Neural cell (in vitro differentiated cells): ENCODE measurements around the gene TAOK1. TPM values are rescaled to one million over a fixed set of nuclear protein-coding genes. Genes with fewer than 3 reads are reported as not detected.

Source experiments
- H2AFZ ChIP-seq: fragments of 200-600, 300-800 bp; sonication (generic), shearing (Covaris generic); 2 replicates; pipeline ENCODE4 v1.6.0; 2014; ENCODE audit warnings: low read depth, mild to moderate bottlenecking, antibody characterized with exemption, low read length, moderate library complexity
- H3F3A ChIP-seq: fragments of 200-600 bp; shearing (Covaris generic); 2 replicates; pipeline ENCODE4 v1.6.1; 2016; ENCODE audit warnings: mild to moderate bottlenecking, moderate library complexity, mixed read lengths, antibody characterized with exemption, low read length; ENCODE audit not compliant: insufficient read depth, poor library complexity, severe bottlenecking
- H3K27ac ChIP-seq: fragments of 200-600, 300-800 bp; sonication (generic), shearing (Covaris generic); 2 replicates; pipeline ENCODE4 v1.5.1; 2014; ENCODE audit warnings: mild to moderate bottlenecking, low read length, moderate library complexity
- H3K27me3 ChIP-seq: fragments of 300-800, 200-600 bp; sonication (generic), shearing (Covaris generic); 2 replicates; pipeline ENCODE4 v1.6.0; 2014; ENCODE audit warnings: mild to moderate bottlenecking, low read depth, low read length, moderate library complexity; ENCODE audit not compliant: insufficient read depth
- H3K36me3 ChIP-seq: fragments of 300-800, 200-600 bp; sonication (generic), shearing (Covaris generic); 2 replicates; pipeline ENCODE4 v1.5.1; 2014; ENCODE audit warnings: mild to moderate bottlenecking, antibody characterized with exemption, low read length, moderate library complexity; ENCODE audit not compliant: insufficient read depth
- H3K4me2 ChIP-seq: fragments of 300-800, 200-600 bp; sonication (generic), shearing (Covaris generic); 2 replicates; pipeline ENCODE4 v1.6.0; 2014; ENCODE audit warnings: mild to moderate bottlenecking, low read length
- H3K4me3 ChIP-seq: fragments of 300-800, 200-600 bp; sonication (generic), shearing (Covaris generic); 2 replicates; pipeline ENCODE4 v1.5.1; 2014; ENCODE audit warnings: mild to moderate bottlenecking, low read length, moderate library complexity
- H3K79me2 ChIP-seq: fragments of 200-600 bp; shearing (Covaris generic); replicated peaks from 2 replicates; pipeline ENCODE4 v1.6.0; 2014; ENCODE audit warnings: mild to moderate bottlenecking, low read length, moderate library complexity; ENCODE audit not compliant: insufficient read depth
- H3K9ac ChIP-seq: fragments of 300-800, 200-600 bp; sonication (generic), shearing (Covaris generic); 2 replicates; pipeline ENCODE4 v1.6.1; 2016; ENCODE audit warnings: mild to moderate bottlenecking, low read length, mixed read lengths
- H3K9me2 ChIP-seq: fragments of 200-600 bp; shearing (Covaris generic); 2 replicates; pipeline ENCODE4 v1.6.1; 2016; ENCODE audit warnings: mild to moderate bottlenecking, low read length, mixed read lengths; ENCODE audit not compliant: insufficient read depth
- H3K9me3 ChIP-seq: fragments of 200-600, 300-800 bp; sonication (generic), shearing (Covaris generic); 2 replicates; pipeline ENCODE4 v1.6.1; 2016; ENCODE audit warnings: mild to moderate bottlenecking, mixed run types, low read length, moderate library complexity, mixed read lengths
- H4K20me1 ChIP-seq: fragments of 200-600 bp; shearing (Covaris generic); 2 replicates; pipeline ENCODE4 v1.6.1; 2016; ENCODE audit warnings: mild to moderate bottlenecking, mixed run types; ENCODE audit not compliant: insufficient read depth
- CTCF ChIP-seq: fragments of 450-650 bp; IDR thresholded peaks from 2 replicates; pipeline ENCODE4 v1.5.1; 2014; ENCODE audit warnings: antibody characterized with exemption, mild to moderate bottlenecking, moderate library complexity; ENCODE audit not compliant: poor library complexity, severe bottlenecking
- EP300 ChIP-seq: fragments of 450-650 bp; conservative IDR thresholded peaks from 2 replicates; pipeline ENCODE4 v1.6.1; 2014; ENCODE audit warnings: antibody characterized with exemption, mild to moderate bottlenecking, moderate library complexity; ENCODE audit not compliant: poor library complexity, severe bottlenecking
- EZH2 ChIP-seq: fragments of 200-600, 300-800 bp; shearing (Covaris generic), sonication (generic); IDR thresholded peaks from 2 replicates; pipeline ENCODE4 v1.6.1; 2014; ENCODE audit warnings: antibody characterized with exemption, low read length, borderline replicate concordance, mild to moderate bottlenecking; ENCODE audit not compliant: insufficient read depth, poor library complexity, severe bottlenecking
- MXI1 ChIP-seq: fragments of 450-650 bp; conservative IDR thresholded peaks from 2 replicates; pipeline ENCODE4 v1.6.1; 2014; ENCODE audit warnings: antibody characterized with exemption, mild to moderate bottlenecking; ENCODE audit not compliant: poor library complexity, severe bottlenecking
- POLR2AphosphoS5 ChIP-seq: IDR thresholded peaks from 2 replicates; pipeline ENCODE4 v1.6.1; 2012
- RAD21 ChIP-seq: fragments of 450-650 bp; conservative IDR thresholded peaks from 2 replicates; pipeline ENCODE4 v1.6.1; 2014; ENCODE audit warnings: antibody characterized with exemption, mild to moderate bottlenecking, moderate library complexity
- REST ChIP-seq: IDR thresholded peaks from 2 replicates; pipeline ENCODE4 v1.6.1; 2012; ENCODE audit warnings: borderline replicate concordance
- SMC3 ChIP-seq: fragments of 450-650 bp; conservative IDR thresholded peaks from 2 replicates; pipeline ENCODE4 v1.6.1; 2014; ENCODE audit warnings: antibody characterized with exemption, mild to moderate bottlenecking, moderate library complexity; ENCODE audit not compliant: poor library complexity
- TAF1 ChIP-seq: IDR thresholded peaks from 2 replicates; pipeline ENCODE4 v1.6.1; 2012; ENCODE audit warnings: low read depth
- polyA plus RNA-seq: library from polyadenylated mRNA; depleted of rRNA; stranded (reverse); fragments of >200 nt; gene quantifications from 2 replicates; pipeline ENCODE4 v1.2.3, GENCODE V29; 2014

TAOK1 gene
- polyA plus RNA-seq, 1 donor from 2014 or later, result 53.2 TPM

GRCh38 chr17:29571486-29571882, 181.3 kb downstream of the TAOK1 start:
- no peaks in the 10 kb centered on the region for H4K20me1 ChIP-seq
- H3K4me2 ChIP-seq, result no peak overlapping the region
- no peak overlapping the region for H3K27ac ChIP-seq
- H3K9me2 ChIP-seq, result no peaks in the 10 kb centered on the region
- H2AFZ ChIP-seq, result no peak overlapping the region
- H3K79me2 ChIP-seq, result no peaks in the 10 kb centered on the region
- H3K9ac ChIP-seq, result no peak overlapping the region
- no peaks in the 10 kb centered on the region for H3K36me3 ChIP-seq
- H3K4me3 ChIP-seq, result no peak overlapping the region
- H3K9me3 ChIP-seq, result no peaks in the 10 kb centered on the region
- H3F3A ChIP-seq, result no peaks in the 10 kb centered on the region
- H3K27me3 ChIP-seq, result peaks cover 17% of the 10 kb centered on the region
- TF ChIP-seq POLR2AphosphoS5 (no peak), REST (no peak), RAD21 (no peak), CTCF (no peak), MXI1 (no peak), EP300 (no peak), TAF1 (no peak), EZH2 (no peak), SMC3 (no peak)

- Histone ChIP-seq H2AFZ (no peak overlapping the region), H3K4me3 (no peak overlapping the region), H3F3A (no peaks in the 10 kb centered on the region), H3K27me3 (peaks cover 13% of the 10 kb centered on the region), H3K9me2 (no peaks in the 10 kb centered on the region), H3K9me3 (no peaks in the 10 kb centered on the region), H3K4me2 (no peak overlapping the region), H3K36me3 (no peaks in the 10 kb centered on the region), H4K20me1 (no peaks in the 10 kb centered on the region), H3K79me2 (no peaks in the 10 kb centered on the region), H3K27ac (no peak overlapping the region), H3K9ac (no peak overlapping the region)
- TF ChIP-seq TAF1 (no peak), RAD21 (no peak), POLR2AphosphoS5 (no peak), EP300 (no peak), REST (no peak), MXI1 (no peak), SMC3 (no peak), EZH2 (no peak)
Observed at GRCh38 chr17:29571883-29572681, 181.9 kb downstream of the TAOK1 start.
